GOT3 (cell line): ENCODE results near the gene AKAP1.

Experiments
- DNase-seq: peaks from one replicate; lab custom pipeline; 2025; ENCODE audit warnings: mixed read lengths; lab: John Stamatoyannopoulos, UW

Gene AKAP1

DNA sequence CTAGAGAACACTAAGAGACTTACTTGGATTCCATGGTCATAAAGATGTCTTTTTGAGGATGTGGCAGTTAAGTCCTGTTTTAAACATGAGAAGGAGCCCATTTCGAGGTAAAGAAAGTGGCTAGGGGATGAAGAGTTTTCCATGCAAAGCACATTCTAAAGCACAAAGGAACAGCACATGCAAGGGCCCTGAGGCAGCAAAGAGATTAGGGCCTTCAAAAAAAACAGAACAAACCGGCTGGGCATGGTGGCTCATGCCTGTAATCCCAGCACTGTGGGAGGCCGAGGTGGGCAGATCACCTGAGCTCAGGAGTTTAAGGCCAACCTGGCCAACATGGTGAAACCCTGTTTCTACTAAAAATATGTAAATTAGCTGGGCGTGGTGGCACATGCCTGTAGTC is 79.8 kb downstream of the AKAP1 start:
- no peak for DNase-seq

DNA sequence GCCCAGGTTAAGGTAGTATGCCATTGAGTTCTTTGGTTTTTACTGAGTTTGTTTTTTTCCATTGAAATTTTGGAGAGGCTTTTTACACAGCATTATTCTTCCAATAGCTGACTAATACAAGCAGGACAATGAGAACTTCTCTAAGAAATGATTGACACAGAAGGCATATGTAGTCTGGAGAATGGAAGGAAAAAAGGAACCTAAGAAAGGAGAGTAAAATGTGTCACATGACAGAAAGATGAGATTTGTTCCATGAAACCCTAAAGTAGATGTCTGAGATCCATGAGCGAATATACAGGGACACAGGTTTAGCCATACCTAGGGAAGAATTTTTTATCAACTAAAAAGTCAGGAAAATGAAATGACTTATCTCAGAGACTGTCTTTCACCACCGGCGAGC is 80.7 kb downstream of the AKAP1 start:
- DNase-seq = no peak

GRCh38 chr17:57166803-57167202 is 81.8 kb downstream of the AKAP1 start:
- no peak for DNase-seq

- no peak for DNase-seq
Measured at GRCh38 chr17:57168695-57169094, 83.6 kb downstream of the AKAP1 start.

GRCh38 chr17:57170866-57171265 is 85.8 kb downstream of the AKAP1 start:
- no peak for DNase-seq
